ENCODE results near the gene FGD3.

DNA sequence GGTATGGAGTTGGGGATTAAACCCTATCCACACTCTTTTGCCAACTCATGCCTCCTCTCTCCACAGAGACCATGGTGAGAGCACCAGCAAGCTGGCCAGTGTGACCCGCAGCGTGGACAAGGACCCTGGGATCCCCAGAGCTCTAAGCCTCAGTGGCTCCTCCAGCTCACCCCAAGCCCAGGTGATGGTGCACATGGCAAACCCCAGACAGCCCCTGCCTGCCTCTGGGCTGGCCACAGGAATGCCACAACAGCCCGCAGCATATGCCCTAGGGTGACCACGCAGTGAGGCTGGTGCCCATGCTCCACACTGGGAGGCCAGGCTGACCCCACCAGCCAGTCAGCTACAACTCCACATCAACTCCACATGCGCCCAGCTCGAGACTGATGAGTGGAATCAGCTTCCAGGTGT is 137.2 kb downstream of the FGD3 start:
- no peak for TF ChIP-seq CBFB (CRISPR knock-in tag; IDR thresholded peaks at IDR 0.05)
- no peak for TF ChIP-seq ZFP1 (CRISPR knock-in tag; IDR thresholded peaks at IDR 0.05)
- no peak for TF ChIP-seq SIN3A (IDR thresholded peaks at IDR 0.05; ENCODE audit: borderline replicate concordance in 2 of 2, control insufficient read depth in 1 of 2, low read depth in 2 of 2, low read length in 2 of 2)
- no peak for TF ChIP-seq POLR2A (conservative IDR thresholded peaks at IDR 0.05)
- TF ChIP-seq RAD21 (CRISPR knock-in tag; conservative IDR thresholded peaks at IDR 0.05 in 1 of 2, IDR thresholded peaks at IDR 0.05 in 1 of 2): no peak

Data from K562 (cell line).